ENCODE data around the gene MED29.

The MED29 gene

DNA sequence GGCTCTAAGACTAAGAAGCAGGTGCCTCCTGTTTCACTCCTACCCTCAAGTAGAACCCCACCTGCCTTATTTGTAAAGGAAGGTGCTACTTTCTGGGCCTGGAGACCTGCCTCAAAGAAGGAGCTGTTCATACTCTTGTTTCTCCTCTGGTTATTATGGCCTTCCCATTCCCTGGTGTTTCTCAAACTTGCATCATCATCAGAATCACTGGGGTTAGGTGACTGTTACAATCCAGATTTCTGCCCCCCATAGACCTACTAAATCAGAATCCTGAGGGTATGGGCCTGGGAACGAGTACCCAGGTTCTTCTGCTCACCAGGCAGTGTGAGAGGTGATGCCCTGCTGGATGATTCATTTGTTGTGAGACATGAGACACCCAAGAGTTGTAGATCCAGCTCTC is 30.6 kb upstream of the MED29 start:
- DNase-seq (ENCODE audit: low read depth, low spot score), result no peak
- Histone ChIP-seq H3K36me3 (ENCODE audit: insufficient read depth, insufficient read length, low read length) (peaks cover 87% of the 10 kb centered on the region), H3K9me3 (ENCODE audit: insufficient read depth, low read length) (no peaks in the 10 kb centered on the region), H3K27me3 (ENCODE audit: insufficient read depth, insufficient read length) (no peaks in the 10 kb centered on the region), H3K9ac (ENCODE audit: insufficient read length, low read depth) (no peak overlapping the region), H3K4me3 (ENCODE audit: insufficient read length, low read depth) (no peak overlapping the region), H3K4me1 (ENCODE audit: insufficient read depth, insufficient read length) (no peaks in the 10 kb centered on the region)
- TF ChIP-seq ZNF274 (IDR thresholded peaks at IDR 0.05; ENCODE audit: low read depth, low read length), result no peak
- TF ChIP-seq YY1 (IDR thresholded peaks at IDR 0.05; ENCODE audit: insufficient read depth, insufficient read length), result no peak
- TF ChIP-seq SUZ12 (IDR thresholded peaks at IDR 0.05; ENCODE audit: extremely low read depth, insufficient read depth, insufficient read length), result no peak

DNA sequence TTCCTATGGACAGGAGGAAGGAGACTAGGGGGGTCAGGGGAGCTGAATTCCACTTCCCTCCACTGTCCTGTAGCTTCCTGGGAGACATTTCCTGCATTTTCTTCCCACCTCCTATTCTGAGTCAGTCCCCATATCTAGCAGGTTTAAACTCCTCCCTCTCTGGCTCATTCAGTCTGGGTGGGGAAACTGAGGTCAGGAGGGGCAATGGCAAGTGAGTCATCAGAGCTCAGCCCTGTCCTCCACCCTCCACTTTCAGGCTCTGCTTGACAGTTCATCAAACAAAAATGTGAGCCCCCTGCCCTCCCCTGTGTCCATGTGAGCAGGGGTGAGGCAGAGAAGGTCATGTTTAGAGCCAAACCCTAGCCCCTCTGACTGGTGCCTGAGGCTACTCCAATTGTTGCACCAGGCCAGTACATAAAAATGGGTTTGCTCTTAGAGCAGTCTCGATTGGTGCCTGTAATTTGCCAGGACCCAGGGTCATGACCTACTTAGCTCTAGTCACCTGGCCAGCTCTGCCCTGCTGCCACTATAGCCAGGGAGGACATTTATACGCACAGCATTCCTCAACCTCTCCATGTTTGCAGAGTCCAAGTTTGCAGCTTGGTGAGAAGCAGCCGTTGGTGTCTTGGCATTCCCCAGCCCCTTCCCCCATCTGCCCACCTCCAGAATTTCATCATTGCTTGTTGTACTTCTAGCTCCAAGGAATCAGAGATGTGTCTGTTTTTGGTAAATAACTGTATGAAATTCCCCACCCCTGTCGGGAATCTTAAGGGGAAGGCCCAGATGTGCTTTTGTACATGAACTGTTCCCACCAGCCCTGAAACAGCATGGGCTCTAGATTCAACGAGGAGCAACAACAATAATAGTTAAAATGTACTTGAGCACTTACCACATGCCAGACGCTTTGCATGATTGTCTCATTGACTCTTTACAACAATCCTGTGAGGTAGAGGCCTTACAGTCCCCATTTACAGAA is 28.2 kb upstream of the MED29 start:
- H3K27me3 ChIP-seq (ENCODE audit: insufficient read depth, insufficient read length), result no peaks in the 10 kb centered on the region
- H3K36me3 ChIP-seq (ENCODE audit: insufficient read depth, insufficient read length, low read length), result peaks cover 80% of the 10 kb centered on the region
- no peaks in the 10 kb centered on the region for H3K4me1 ChIP-seq (ENCODE audit: insufficient read depth, insufficient read length)
- H3K9ac ChIP-seq (ENCODE audit: insufficient read length, low read depth), result no peak overlapping the region
- DNase-seq (ENCODE audit: low read depth, low spot score), result no peak
- H3K9me3 ChIP-seq (ENCODE audit: insufficient read depth, low read length), result no peaks in the 10 kb centered on the region
- no peak for TF ChIP-seq YY1 (IDR thresholded peaks at IDR 0.05; ENCODE audit: insufficient read depth, insufficient read length)
- TF ChIP-seq SUZ12 (IDR thresholded peaks at IDR 0.05; ENCODE audit: extremely low read depth, insufficient read depth, insufficient read length), result no peak
- no peak for TF ChIP-seq ZNF274 (IDR thresholded peaks at IDR 0.05; ENCODE audit: low read depth, low read length)
- no peak overlapping the region for H3K4me3 ChIP-seq (ENCODE audit: insufficient read length, low read depth)

DNA sequence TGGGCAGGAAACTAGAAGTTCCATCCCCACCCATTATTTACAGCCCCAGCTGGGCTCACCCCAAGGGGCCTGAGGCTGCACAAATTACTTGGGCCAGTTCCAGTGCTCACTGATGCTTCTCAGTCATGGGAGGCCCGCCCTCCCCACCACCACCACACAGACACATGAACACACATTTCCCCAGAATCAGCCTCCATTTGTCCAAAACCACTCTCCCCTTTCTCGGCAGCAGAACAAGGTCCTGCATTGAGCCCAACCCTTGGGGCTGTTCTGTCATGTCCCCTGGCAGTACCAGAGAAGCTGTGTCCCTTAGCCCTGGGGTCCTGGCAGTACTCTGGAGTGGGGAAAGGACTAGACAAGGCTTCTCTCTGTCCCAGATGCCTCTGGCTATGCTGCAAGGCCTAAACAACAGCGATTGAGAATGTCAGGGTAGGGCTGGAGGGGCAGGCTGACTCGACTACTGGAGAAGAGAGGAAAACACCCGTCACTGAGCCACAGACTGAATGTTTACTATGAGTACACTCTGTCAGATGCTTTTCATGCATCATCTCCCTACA is 27.2 kb upstream of the MED29 start:
- Histone ChIP-seq H3K9me3 (ENCODE audit: insufficient read depth, low read length) (no peaks in the 10 kb centered on the region), H3K4me3 (ENCODE audit: insufficient read length, low read depth) (no peak overlapping the region), H3K36me3 (ENCODE audit: insufficient read depth, insufficient read length, low read length) (peaks cover 80% of the 10 kb centered on the region), H3K9ac (ENCODE audit: insufficient read length, low read depth) (no peak overlapping the region), H3K27me3 (ENCODE audit: insufficient read depth, insufficient read length) (no peaks in the 10 kb centered on the region), H3K4me1 (ENCODE audit: insufficient read depth, insufficient read length) (no peaks in the 10 kb centered on the region)
- no peak for DNase-seq (ENCODE audit: low read depth, low spot score)
- TF ChIP-seq ZNF274 (IDR thresholded peaks at IDR 0.05; ENCODE audit: low read depth, low read length) (no peak), SUZ12 (IDR thresholded peaks at IDR 0.05; ENCODE audit: extremely low read depth, insufficient read depth, insufficient read length) (no peak), YY1 (IDR thresholded peaks at IDR 0.05; ENCODE audit: insufficient read depth, insufficient read length) (no peak)

DNA sequence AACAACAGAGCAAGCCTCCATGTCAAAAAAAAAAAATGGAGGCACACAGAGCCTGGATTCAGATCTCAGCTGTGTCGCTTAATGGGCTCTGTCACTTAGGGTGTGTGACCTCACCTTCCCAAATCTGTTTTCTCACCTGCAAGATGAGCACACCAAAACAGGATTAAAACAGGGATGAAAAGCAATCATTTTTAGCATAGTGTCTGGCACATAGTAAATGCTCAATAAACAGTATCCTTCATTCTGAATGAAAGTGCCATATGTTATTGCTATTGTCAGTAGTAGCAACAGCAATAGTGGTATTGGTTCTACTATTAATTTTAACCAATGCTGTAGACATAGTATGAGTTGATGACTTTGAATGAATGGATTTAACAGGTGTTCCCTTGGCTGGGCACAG is 25.6 kb upstream of the MED29 start:
- Histone ChIP-seq H3K4me3 (ENCODE audit: insufficient read length, low read depth) (no peak overlapping the region), H3K36me3 (ENCODE audit: insufficient read depth, insufficient read length, low read length) (peaks cover 81% of the 10 kb centered on the region), H3K27me3 (ENCODE audit: insufficient read depth, insufficient read length) (no peaks in the 10 kb centered on the region), H3K9me3 (ENCODE audit: insufficient read depth, low read length) (no peaks in the 10 kb centered on the region), H3K4me1 (ENCODE audit: insufficient read depth, insufficient read length) (no peaks in the 10 kb centered on the region), H3K9ac (ENCODE audit: insufficient read length, low read depth) (no peak overlapping the region)
- no peak for DNase-seq (ENCODE audit: low read depth, low spot score)
- no peak for TF ChIP-seq YY1 (IDR thresholded peaks at IDR 0.05; ENCODE audit: insufficient read depth, insufficient read length)
- no peak for TF ChIP-seq ZNF274 (IDR thresholded peaks at IDR 0.05; ENCODE audit: low read depth, low read length)
- no peak for TF ChIP-seq SUZ12 (IDR thresholded peaks at IDR 0.05; ENCODE audit: extremely low read depth, insufficient read depth, insufficient read length)

DNA sequence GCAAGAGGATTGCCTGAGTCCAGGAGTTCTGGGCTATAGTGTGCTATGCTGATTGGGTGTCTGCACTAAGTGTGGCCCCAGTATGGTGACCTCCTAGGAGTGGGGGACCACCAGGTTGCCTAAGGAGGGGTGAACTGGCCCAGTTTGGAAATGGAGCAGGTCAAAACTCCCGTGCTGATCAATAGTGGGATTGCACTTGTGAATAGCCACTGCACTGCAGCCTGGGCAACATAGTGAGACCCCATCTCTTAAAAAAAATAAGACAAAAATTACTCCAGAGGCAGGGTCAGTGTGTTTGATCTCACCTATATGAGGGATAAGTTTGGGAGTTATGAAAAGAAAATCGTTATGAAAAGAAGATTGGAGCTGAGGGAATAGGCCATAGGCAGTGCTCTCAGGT is 22.0 kb upstream of the MED29 start:
- no peaks in the 10 kb centered on the region for H3K4me1 ChIP-seq (ENCODE audit: insufficient read depth, insufficient read length)
- TF ChIP-seq YY1 (IDR thresholded peaks at IDR 0.05; ENCODE audit: insufficient read depth, insufficient read length) (no peak), SUZ12 (IDR thresholded peaks at IDR 0.05; ENCODE audit: extremely low read depth, insufficient read depth, insufficient read length) (no peak), ZNF274 (IDR thresholded peaks at IDR 0.05; ENCODE audit: low read depth, low read length) (no peak)
- H3K27me3 ChIP-seq (ENCODE audit: insufficient read depth, insufficient read length), result no peaks in the 10 kb centered on the region
- no peaks in the 10 kb centered on the region for H3K9me3 ChIP-seq (ENCODE audit: insufficient read depth, low read length)
- DNase-seq (ENCODE audit: low read depth, low spot score), result no peak
- H3K9ac ChIP-seq (ENCODE audit: insufficient read length, low read depth), result no peak overlapping the region
- peaks cover 82% of the 10 kb centered on the region for H3K36me3 ChIP-seq (ENCODE audit: insufficient read depth, insufficient read length, low read length)
- H3K4me3 ChIP-seq (ENCODE audit: insufficient read length, low read depth), result no peak overlapping the region

DNA sequence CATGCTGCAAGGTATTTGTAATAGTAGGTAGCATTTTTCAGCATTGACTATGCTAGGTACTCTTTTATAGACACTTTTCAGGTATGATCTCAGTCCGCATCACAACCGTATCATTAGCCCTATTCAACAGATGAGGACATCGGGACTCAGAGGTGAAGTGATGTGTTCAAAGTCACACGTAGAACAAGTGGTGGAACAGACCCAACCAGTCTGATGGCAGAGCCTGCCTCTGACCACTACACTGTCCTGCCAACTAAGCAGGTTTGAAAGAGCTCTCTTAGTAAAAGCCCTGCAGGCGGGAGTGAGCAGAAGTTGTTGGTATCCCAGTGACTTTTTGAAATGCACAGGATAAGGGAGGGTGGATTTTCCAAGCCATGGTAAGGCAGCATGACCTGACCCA is 20.4 kb upstream of the MED29 start:
- H3K9me3 ChIP-seq (ENCODE audit: insufficient read depth, low read length), result no peaks in the 10 kb centered on the region
- no peak overlapping the region for H3K4me3 ChIP-seq (ENCODE audit: insufficient read length, low read depth)
- peaks cover 84% of the 10 kb centered on the region for H3K36me3 ChIP-seq (ENCODE audit: insufficient read depth, insufficient read length, low read length)
- DNase-seq (ENCODE audit: low read depth, low spot score), result no peak
- H3K27me3 ChIP-seq (ENCODE audit: insufficient read depth, insufficient read length), result no peaks in the 10 kb centered on the region
- H3K4me1 ChIP-seq (ENCODE audit: insufficient read depth, insufficient read length), result no peaks in the 10 kb centered on the region
- no peak overlapping the region for H3K9ac ChIP-seq (ENCODE audit: insufficient read length, low read depth)
- TF ChIP-seq ZNF274 (IDR thresholded peaks at IDR 0.05; ENCODE audit: low read depth, low read length) (no peak), YY1 (IDR thresholded peaks at IDR 0.05; ENCODE audit: insufficient read depth, insufficient read length) (no peak), SUZ12 (IDR thresholded peaks at IDR 0.05; ENCODE audit: extremely low read depth, insufficient read depth, insufficient read length) (no peak)
